ENCODE measurements around the gene CHRNA5.
"Not testable (repeated sequence)": the region's sequence is repeated elsewhere in the genome, so short reads cannot be mapped to it uniquely, and the experiment has no call there.

Gene CHRNA5

GRCh38 chr15:78550815-78551214 lies 14.5 kb upstream of the CHRNA5 start:
- H3K4me3 Mint-ChIP-seq = no peak overlapping the region
- H3K9me3 Mint-ChIP-seq = no peaks in the 10 kb centered on the region
- H3K4me1 Mint-ChIP-seq (ENCODE audit: low read depth) = peaks cover 2% of the 10 kb centered on the region
- no peaks in the 10 kb centered on the region for H3K27me3 Mint-ChIP-seq (ENCODE audit: low read depth)
- no peak overlapping the region for H3K27ac Mint-ChIP-seq
- peaks cover 36% of the 10 kb centered on the region for H3K36me3 Mint-ChIP-seq (ENCODE audit: low read depth)

- H3K27ac Mint-ChIP-seq = no peak overlapping the region
- no peaks in the 10 kb centered on the region for H3K4me1 Mint-ChIP-seq (ENCODE audit: low read depth)
- H3K9me3 Mint-ChIP-seq = no peaks in the 10 kb centered on the region
- H3K27me3 Mint-ChIP-seq (ENCODE audit: low read depth) = no peaks in the 10 kb centered on the region
- H3K36me3 Mint-ChIP-seq (ENCODE audit: low read depth) = peaks cover 28% of the 10 kb centered on the region
- H3K4me3 Mint-ChIP-seq = no peak overlapping the region
Observed at GRCh38 chr15:78551902-78552301, 13.4 kb upstream of the CHRNA5 start.

GRCh38 chr15:78552597-78552996 lies 12.7 kb upstream of the CHRNA5 start:
- H3K9me3 Mint-ChIP-seq = no peaks in the 10 kb centered on the region
- H3K36me3 Mint-ChIP-seq (ENCODE audit: low read depth) = peaks cover 26% of the 10 kb centered on the region
- H3K4me3 Mint-ChIP-seq = no peak overlapping the region
- H3K27me3 Mint-ChIP-seq (ENCODE audit: low read depth) = no peaks in the 10 kb centered on the region
- no peak overlapping the region for H3K27ac Mint-ChIP-seq
- H3K4me1 Mint-ChIP-seq (ENCODE audit: low read depth) = no peaks in the 10 kb centered on the region

GRCh38 chr15:78560201-78560600 lies 5.1 kb upstream of the CHRNA5 start:
- not testable (repeated sequence) for H3K9me3 Mint-ChIP-seq; H3K36me3 Mint-ChIP-seq (ENCODE audit: low read depth); H3K4me3 Mint-ChIP-seq; H3K4me1 Mint-ChIP-seq (ENCODE audit: low read depth); H3K27ac Mint-ChIP-seq
- peaks cover 10% of the 10 kb centered on the region for H3K27me3 Mint-ChIP-seq (ENCODE audit: low read depth)

- Mint-ChIP-seq H3K4me3 (no peak overlapping the region), H3K36me3 (ENCODE audit: low read depth) (peaks cover 2% of the 10 kb centered on the region), H3K4me1 (ENCODE audit: low read depth) (peaks cover 14% of the 10 kb centered on the region), H3K27ac (no peak overlapping the region), H3K27me3 (ENCODE audit: low read depth) (peaks cover 18% of the 10 kb centered on the region), H3K9me3 (no peaks in the 10 kb centered on the region)
Observed at GRCh38 chr15:78561490-78561889, 3.8 kb upstream of the CHRNA5 start.

GRCh38 chr15:78563092-78563491 lies 2.2 kb upstream of the CHRNA5 start:
- Mint-ChIP-seq H3K27ac (no peak overlapping the region), H3K4me1 (ENCODE audit: low read depth) (peaks cover 22% of the 10 kb centered on the region), H3K27me3 (ENCODE audit: low read depth) (peaks cover 29% of the 10 kb centered on the region), H3K9me3 (no peaks in the 10 kb centered on the region), H3K36me3 (ENCODE audit: low read depth) (peaks cover 2% of the 10 kb centered on the region), H3K4me3 (no peak overlapping the region)

- H3K9me3 Mint-ChIP-seq = no peaks in the 10 kb centered on the region
- H3K27me3 Mint-ChIP-seq (ENCODE audit: low read depth) = peaks cover 29% of the 10 kb centered on the region
- H3K27ac Mint-ChIP-seq = no peak overlapping the region
- H3K4me3 Mint-ChIP-seq = peak overlapping the region; percentile 84
- peaks cover 22% of the 10 kb centered on the region for H3K4me1 Mint-ChIP-seq (ENCODE audit: low read depth)
- H3K36me3 Mint-ChIP-seq (ENCODE audit: low read depth) = peaks cover 2% of the 10 kb centered on the region
Observed at GRCh38 chr15:78564743-78565096, 600 bp upstream of the CHRNA5 start.

GRCh38 chr15:78565951-78566774 lies 843 bp downstream of the CHRNA5 start:
- no peak overlapping the region for H3K27ac Mint-ChIP-seq
- peaks cover 29% of the 10 kb centered on the region for H3K27me3 Mint-ChIP-seq (ENCODE audit: low read depth)
- H3K4me1 Mint-ChIP-seq (ENCODE audit: low read depth) = peaks cover 22% of the 10 kb centered on the region
- H3K36me3 Mint-ChIP-seq (ENCODE audit: low read depth) = peaks cover 2% of the 10 kb centered on the region
- H3K4me3 Mint-ChIP-seq = peak overlapping the region; percentile 79
- no peaks in the 10 kb centered on the region for H3K9me3 Mint-ChIP-seq

GRCh38 chr15:78567531-78567930 lies 2.2 kb downstream of the CHRNA5 start:
- Mint-ChIP-seq H3K4me3 (peak overlapping the region; percentile 3), H3K27me3 (ENCODE audit: low read depth) (peaks cover 29% of the 10 kb centered on the region), H3K9me3 (no peaks in the 10 kb centered on the region), H3K36me3 (ENCODE audit: low read depth) (no peaks in the 10 kb centered on the region), H3K4me1 (ENCODE audit: low read depth) (peaks cover 22% of the 10 kb centered on the region), H3K27ac (no peak overlapping the region)

- no peaks in the 10 kb centered on the region for H3K36me3 Mint-ChIP-seq (ENCODE audit: low read depth)
- H3K4me1 Mint-ChIP-seq (ENCODE audit: low read depth) = peaks cover 14% of the 10 kb centered on the region
- H3K4me3 Mint-ChIP-seq = no peak overlapping the region
- H3K27me3 Mint-ChIP-seq (ENCODE audit: low read depth) = peaks cover 18% of the 10 kb centered on the region
- H3K9me3 Mint-ChIP-seq = no peaks in the 10 kb centered on the region
- no peak overlapping the region for H3K27ac Mint-ChIP-seq
Observed at GRCh38 chr15:78570710-78571109, 5.4 kb downstream of the CHRNA5 start.

- Mint-ChIP-seq H3K9me3 (no peaks in the 10 kb centered on the region), H3K27ac (no peak overlapping the region), H3K27me3 (ENCODE audit: low read depth) (peaks cover 12% of the 10 kb centered on the region), H3K4me1 (ENCODE audit: low read depth) (peaks cover 9% of the 10 kb centered on the region), H3K36me3 (ENCODE audit: low read depth) (no peaks in the 10 kb centered on the region), H3K4me3 (no peak overlapping the region)
Observed at GRCh38 chr15:78571382-78571781, 6.1 kb downstream of the CHRNA5 start.

- Mint-ChIP-seq H3K27ac (no peak overlapping the region), H3K9me3 (no peaks in the 10 kb centered on the region), H3K4me3 (no peak overlapping the region), H3K36me3 (ENCODE audit: low read depth) (no peaks in the 10 kb centered on the region), H3K27me3 (ENCODE audit: low read depth) (no peaks in the 10 kb centered on the region), H3K4me1 (ENCODE audit: low read depth) (no peaks in the 10 kb centered on the region)
Observed at GRCh38 chr15:78573416-78573815, 8.1 kb downstream of the CHRNA5 start.

- Mint-ChIP-seq H3K9me3 (no peaks in the 10 kb centered on the region), H3K4me3 (no peak overlapping the region), H3K27ac (no peak overlapping the region), H3K36me3 (ENCODE audit: low read depth) (no peaks in the 10 kb centered on the region), H3K27me3 (ENCODE audit: low read depth) (no peaks in the 10 kb centered on the region), H3K4me1 (ENCODE audit: low read depth) (no peaks in the 10 kb centered on the region)
Observed at GRCh38 chr15:78574944-78575343, 9.6 kb downstream of the CHRNA5 start.

- H3K4me3 Mint-ChIP-seq = no peak overlapping the region
- H3K9me3 Mint-ChIP-seq = no peaks in the 10 kb centered on the region
- H3K27me3 Mint-ChIP-seq (ENCODE audit: low read depth) = no peaks in the 10 kb centered on the region
- H3K27ac Mint-ChIP-seq = no peak overlapping the region
- no peaks in the 10 kb centered on the region for H3K4me1 Mint-ChIP-seq (ENCODE audit: low read depth)
- H3K36me3 Mint-ChIP-seq (ENCODE audit: low read depth) = no peaks in the 10 kb centered on the region
Observed at GRCh38 chr15:78597583-78597982, 32.3 kb downstream of the CHRNA5 start.

GRCh38 chr15:78598348-78598747 lies 33.0 kb downstream of the CHRNA5 start:
- no peaks in the 10 kb centered on the region for H3K36me3 Mint-ChIP-seq (ENCODE audit: low read depth)
- H3K27ac Mint-ChIP-seq = no peak overlapping the region
- no peaks in the 10 kb centered on the region for H3K4me1 Mint-ChIP-seq (ENCODE audit: low read depth)
- no peaks in the 10 kb centered on the region for H3K27me3 Mint-ChIP-seq (ENCODE audit: low read depth)
- no peaks in the 10 kb centered on the region for H3K9me3 Mint-ChIP-seq
- H3K4me3 Mint-ChIP-seq = no peak overlapping the region

GRCh38 chr15:78599189-78599588 lies 33.9 kb downstream of the CHRNA5 start:
- no peak overlapping the region for H3K27ac Mint-ChIP-seq
- no peaks in the 10 kb centered on the region for H3K27me3 Mint-ChIP-seq (ENCODE audit: low read depth)

More at GRCh38 chr15:78599189-78599588, 33.9 kb downstream of the CHRNA5 start:
- Mint-ChIP-seq H3K4me3 (no peak overlapping the region), H3K4me1 (ENCODE audit: low read depth) (no peaks in the 10 kb centered on the region), H3K9me3 (no peaks in the 10 kb centered on the region), H3K36me3 (ENCODE audit: low read depth) (no peaks in the 10 kb centered on the region)

Data from T-helper 1 cell treated with Interleukin-12 subunit alpha and Interleukin-12 subunit beta and Interleukin-4 antibody, amounts not matched to agents 30 μg/mL and 1 μg/mL, for 36 hours (primary cell).